ENCODE measurements around the gene POMT1. TPM values are rescaled to one million over a fixed set of nuclear protein-coding genes. Genes with fewer than 3 reads are reported as not detected.

POMT1 gene, protein sequence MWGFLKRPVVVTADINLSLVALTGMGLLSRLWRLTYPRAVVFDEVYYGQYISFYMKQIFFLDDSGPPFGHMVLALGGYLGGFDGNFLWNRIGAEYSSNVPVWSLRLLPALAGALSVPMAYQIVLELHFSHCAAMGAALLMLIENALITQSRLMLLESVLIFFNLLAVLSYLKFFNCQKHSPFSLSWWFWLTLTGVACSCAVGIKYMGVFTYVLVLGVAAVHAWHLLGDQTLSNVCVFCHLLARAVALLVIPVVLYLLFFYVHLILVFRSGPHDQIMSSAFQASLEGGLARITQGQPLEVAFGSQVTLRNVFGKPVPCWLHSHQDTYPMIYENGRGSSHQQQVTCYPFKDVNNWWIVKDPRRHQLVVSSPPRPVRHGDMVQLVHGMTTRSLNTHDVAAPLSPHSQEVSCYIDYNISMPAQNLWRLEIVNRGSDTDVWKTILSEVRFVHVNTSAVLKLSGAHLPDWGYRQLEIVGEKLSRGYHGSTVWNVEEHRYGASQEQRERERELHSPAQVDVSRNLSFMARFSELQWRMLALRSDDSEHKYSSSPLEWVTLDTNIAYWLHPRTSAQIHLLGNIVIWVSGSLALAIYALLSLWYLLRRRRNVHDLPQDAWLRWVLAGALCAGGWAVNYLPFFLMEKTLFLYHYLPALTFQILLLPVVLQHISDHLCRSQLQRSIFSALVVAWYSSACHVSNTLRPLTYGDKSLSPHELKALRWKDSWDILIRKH
- total RNA-seq (39.1 and 44.7 TPM in 2 replicates), polyA plus RNA-seq (53.9 and 55.6 TPM in 2 replicates), polyA minus RNA-seq (40.5 and 47.2 TPM in 2 replicates), Bru-seq, nascent RNA (percentile 55 among the genes with signal in this experiment), BruChase-seq, experiment 1, labeled RNA remaining after a 6-hour chase (percentile 82 among the genes with signal in this experiment), BruChase-seq, experiment 2, labeled RNA remaining after a 2-hour chase (percentile 83 among the genes with signal in this experiment)
- polyA plus RNA-seq (2011; cell fraction: cytosol; rRNA removed): 29.0 and 29.6 TPM in 2 replicates
- polyA plus RNA-seq (2011; cell fraction: nucleus; rRNA removed): 207 and 214 TPM in 2 replicates
- polyA plus RNA-seq (2012): 29.0 and 38.9 TPM in 2 replicates
- polyA minus RNA-seq (2011; cell fraction: cytosol; rRNA and poly(A)+ RNA removed): 10.9 TPM
- polyA minus RNA-seq (2011; cell fraction: nucleus; rRNA and poly(A)+ RNA removed): 31.4 and 38.4 TPM in 2 replicates
- long read RNA-seq, transcript POMT1-204 (20 exons, 3,038 nt): minor isoform, 10 of 117 reads
- long read RNA-seq, transcript POMT1-201 (19 exons, 2,912 nt): major isoform, 20 of 117 reads
- long read RNA-seq, partial matches to known transcripts: 61 of 117 reads
- long read RNA-seq, other reads (novel, unspliced or antisense): 23 of 117 reads

DNA sequence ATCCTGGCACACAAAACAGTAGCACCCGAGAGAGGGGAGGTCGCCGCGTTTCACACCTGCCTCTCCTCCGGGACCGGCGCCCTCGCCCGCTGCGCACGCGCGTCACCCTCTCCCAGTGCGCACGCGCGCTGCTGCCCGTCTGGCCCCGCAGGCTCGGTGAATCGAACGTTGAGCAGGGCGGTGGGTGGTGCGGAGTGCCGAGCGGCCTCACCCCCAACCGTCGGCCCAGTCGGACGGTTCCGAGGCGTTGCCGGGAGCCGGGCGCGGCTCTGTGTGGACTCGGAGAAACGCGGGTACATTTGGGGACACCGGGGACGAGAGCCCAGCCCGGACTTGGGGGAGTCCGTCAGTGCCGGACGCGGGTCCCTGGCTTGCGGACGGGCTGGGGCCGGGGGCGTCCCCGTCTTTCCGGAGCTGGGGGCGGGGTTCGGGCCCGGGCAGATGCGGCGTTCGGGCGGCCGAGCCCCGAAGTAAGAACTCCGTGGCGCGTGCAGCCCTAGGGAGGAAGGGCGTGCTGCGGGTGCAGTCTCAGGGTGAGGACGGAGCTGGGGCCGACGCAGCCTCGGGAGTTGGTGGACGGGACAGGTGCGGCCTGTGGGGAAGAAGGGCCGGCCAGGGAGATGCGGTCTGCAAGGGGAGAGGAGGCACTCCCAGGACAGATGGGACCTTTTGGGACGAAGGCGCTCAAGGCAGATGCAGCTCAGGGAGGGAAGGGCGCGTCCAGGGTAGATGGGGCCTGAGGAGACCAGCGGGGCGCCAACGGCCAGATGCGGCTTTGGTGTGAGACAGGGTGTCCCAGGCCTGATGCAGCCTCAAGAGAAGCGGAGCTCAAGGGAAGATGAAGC is at the start of gene POMT1:
POMT1 (plus strand) TSS at position 138 of the 845 bp plus-strand sequence. CDS start 1,301 bp downstream, outside the sequence.
- peak within 1 kb of the TSS; percentile 50 for H3K9ac ChIP-seq (replicated peaks; ENCODE audit: extremely low read depth, insufficient read depth, low read length)
- H4K20me1 ChIP-seq (replicated peaks; ENCODE audit: control insufficient read depth, extremely low read depth, insufficient read depth, low read length): no peaks in the 10 kb centered on the region
- no peaks in the 10 kb centered on the region for H3K9me1 ChIP-seq (replicated peaks; ENCODE audit: control insufficient read depth, extremely low read depth, insufficient read depth, low read length)
- peak within 1 kb of the TSS; percentile 78 for H3K4me2 ChIP-seq (ENCODE audit: insufficient read depth, low read length)
- peaks cover 13 to 21% of the 10 kb centered on the region in 2 experiments for H3K36me3 ChIP-seq (ENCODE audit: control insufficient read depth in 2 of 2, extremely low read depth in 1 of 2, insufficient read depth in 2 of 2, low read length in 2 of 2)
- H2AFZ ChIP-seq (ENCODE audit: low read depth, low read length): peak within 1 kb of the TSS; percentile 68
- H3K4me3 ChIP-seq (replicated peaks in 1 of 3; ENCODE audit: insufficient read depth in 1 of 3, low read depth in 1 of 3, low read length in 3 of 3): peak within 1 kb of the TSS; percentile 61 to 72 (median 62)
- peak; percentile 68 for TF ChIP-seq POLR2A (IDR thresholded peaks at IDR 0.05; ENCODE audit: low read depth, low read length)
- peak; percentile 91 for TF ChIP-seq POLR2AphosphoS5 (IDR thresholded peaks at IDR 0.05; ENCODE audit: insufficient read depth, low read depth, low read length)
- TF ChIP-seq, protein P1, sequence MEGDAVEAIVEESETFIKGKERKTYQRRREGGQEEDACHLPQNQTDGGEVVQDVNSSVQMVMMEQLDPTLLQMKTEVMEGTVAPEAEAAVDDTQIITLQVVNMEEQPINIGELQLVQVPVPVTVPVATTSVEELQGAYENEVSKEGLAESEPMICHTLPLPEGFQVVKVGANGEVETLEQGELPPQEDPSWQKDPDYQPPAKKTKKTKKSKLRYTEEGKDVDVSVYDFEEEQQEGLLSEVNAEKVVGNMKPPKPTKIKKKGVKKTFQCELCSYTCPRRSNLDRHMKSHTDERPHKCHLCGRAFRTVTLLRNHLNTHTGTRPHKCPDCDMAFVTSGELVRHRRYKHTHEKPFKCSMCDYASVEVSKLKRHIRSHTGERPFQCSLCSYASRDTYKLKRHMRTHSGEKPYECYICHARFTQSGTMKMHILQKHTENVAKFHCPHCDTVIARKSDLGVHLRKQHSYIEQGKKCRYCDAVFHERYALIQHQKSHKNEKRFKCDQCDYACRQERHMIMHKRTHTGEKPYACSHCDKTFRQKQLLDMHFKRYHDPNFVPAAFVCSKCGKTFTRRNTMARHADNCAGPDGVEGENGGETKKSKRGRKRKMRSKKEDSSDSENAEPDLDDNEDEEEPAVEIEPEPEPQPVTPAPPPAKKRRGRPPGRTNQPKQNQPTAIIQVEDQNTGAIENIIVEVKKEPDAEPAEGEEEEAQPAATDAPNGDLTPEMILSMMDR (IDR thresholded peaks at IDR 0.05; ENCODE audit: extremely low read depth in 1 of 2, insufficient read depth in 1 of 2, low read depth in 1 of 2, low read length in 2 of 2): no peak
- peak; percentile 86 for DNase-seq (ENCODE audit: low read depth, low spot score)
- intact Hi-C loops (cut with micrococcal nuclease): loop anchor here (1.0 to 2.0 kb wide), 4 partner anchors 28 to 244 kb away; partner anchors contain the start of gene UCK1
- no peaks in the 10 kb centered on the region for H3K9me3 ChIP-seq (replicated peaks; ENCODE audit: control insufficient read depth, insufficient read depth, low read length)
- H3K27ac ChIP-seq (ENCODE audit: insufficient read depth, low read depth, low read length): no peak within 1 kb of the TSS
- ChIA-PET CTCF (interaction anchor here (0.8 to 1.7 kb wide), 4 partner anchors 10 to 236 kb away, joined by 3 to 5 read pairs (median 3); partner anchors contain the start of gene RAPGEF1), POLR2A (no interaction called here)
- dilution Hi-C loops (cut with MboI; ENCODE audit: extremely low pct_ligation_motif_present, low sequenced_read_pairs): no loop called here
- peaks cover 10% of the 10 kb centered on the region for H3K4me1 ChIP-seq (ENCODE audit: control insufficient read depth, extremely low read depth, insufficient read depth, low read length)
- FAIRE-seq: peak; percentile 86
- peaks cover 1% of the 10 kb centered on the region for H3K79me2 ChIP-seq (ENCODE audit: control insufficient read depth, insufficient read depth, low read length)
- no peaks in the 10 kb centered on the region for H3K27me3 ChIP-seq (ENCODE audit: control insufficient read depth in 2 of 2, insufficient read depth in 2 of 2, low read length in 2 of 2)
- no TSS peak for BruUV-seq (replicated peaks)
